Activated effector memory CD4-positive, alpha-beta T cell treated with anti-CD3 and anti-CD28 coated beads, Interleukin-2, amount 50 U/mL, for 16 hours (primary cell): ENCODE data around the gene ATP6V1F.

Experiments used
- DNase-seq: peaks from one replicate; pipeline ENCODE4 v3.0.0-alpha.2; 2020

The ATP6V1F gene

GRCh38 chr7:128835790-128836641 is 26.6 kb upstream of the ATP6V1F start:
- no peak for DNase-seq

GRCh38 chr7:128836729-128837348 is 25.8 kb upstream of the ATP6V1F start:
- DNase-seq: no peak

- no peak for DNase-seq
Observed at GRCh38 chr7:128837521-128837921, 25.1 kb upstream of the ATP6V1F start.

GRCh38 chr7:128838109-128838779 is 24.4 kb upstream of the ATP6V1F start:
- DNase-seq: no peak

GRCh38 chr7:128838981-128839731 is 23.5 kb upstream of the ATP6V1F start:
- no peak for DNase-seq

GRCh38 chr7:128839751-128840177 is 22.9 kb upstream of the ATP6V1F start:
- DNase-seq: no peak

GRCh38 chr7:128840326-128841170 is 22.1 kb upstream of the ATP6V1F start:
- no peak for DNase-seq

- DNase-seq: no peak
Observed at GRCh38 chr7:128841171-128841690, 21.4 kb upstream of the ATP6V1F start.

GRCh38 chr7:128841921-128842673 is 20.6 kb upstream of the ATP6V1F start:
- peak; percentile 86 for DNase-seq

- DNase-seq: no peak
Observed at GRCh38 chr7:128842674-128843641, 19.7 kb upstream of the ATP6V1F start.

- no peak for DNase-seq
Observed at GRCh38 chr7:128843938-128844621, 18.6 kb upstream of the ATP6V1F start.

- no peak for DNase-seq
Observed at GRCh38 chr7:128844777-128845311, 17.8 kb upstream of the ATP6V1F start.

- DNase-seq: no peak
Observed at GRCh38 chr7:128845475-128845874, 17.2 kb upstream of the ATP6V1F start.

- DNase-seq: no peak
Observed at GRCh38 chr7:128845987-128846386, 16.7 kb upstream of the ATP6V1F start.

- DNase-seq: no peak
Observed at GRCh38 chr7:128846781-128847444, 15.7 kb upstream of the ATP6V1F start.

GRCh38 chr7:128847721-128848211 is 14.9 kb upstream of the ATP6V1F start:
- DNase-seq: no peak

GRCh38 chr7:128848289-128849155 is 14.1 kb upstream of the ATP6V1F start:
- no peak for DNase-seq
